Smooth muscle cell of the brain vasculature (primary cell): ENCODE results near the gene PRR22.

Experiments used
- DNase-seq: peaks from one replicate; pipeline ENCODE4 v3.0.0-alpha.2; 2012; ENCODE audit warnings: low read depth, low spot score

The PRR22 gene

DNA sequence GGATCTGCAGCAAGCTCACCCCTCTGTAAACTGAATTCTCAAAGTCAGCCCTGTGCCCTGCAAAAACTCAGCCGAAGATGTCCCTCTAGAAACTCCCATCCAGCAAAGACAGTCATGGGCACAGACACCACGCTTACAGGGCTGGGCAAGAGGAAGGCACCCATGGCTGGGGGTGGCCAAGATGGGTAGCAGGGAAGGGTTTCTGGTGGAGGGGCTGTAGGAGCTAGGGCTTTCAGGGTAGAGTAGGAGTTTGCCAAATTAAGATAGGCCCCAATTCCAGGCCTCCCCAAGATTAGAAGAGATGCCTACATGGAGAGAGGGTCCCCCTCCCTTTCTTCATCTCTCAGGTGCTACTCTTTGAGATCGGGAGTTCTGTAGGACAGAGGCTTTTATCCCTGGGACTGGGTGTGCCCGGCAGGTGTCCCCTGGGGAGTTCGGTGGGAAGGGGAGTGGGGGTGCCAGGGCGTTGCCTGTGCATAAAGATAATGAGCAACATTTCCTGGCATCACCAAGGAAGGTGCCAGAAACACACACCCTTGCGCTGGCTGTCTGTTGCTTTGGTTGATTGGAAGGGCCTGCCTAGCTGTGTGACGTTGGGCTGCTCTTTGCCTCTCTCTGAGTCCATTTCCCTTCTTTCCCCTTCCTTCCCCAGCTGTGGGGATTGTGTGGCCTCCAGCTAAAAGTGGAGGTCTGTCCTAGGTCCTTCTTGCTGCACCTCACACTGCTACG lies 29.7 kb upstream of the PRR22 start:
- DNase-seq: no peak

DNA sequence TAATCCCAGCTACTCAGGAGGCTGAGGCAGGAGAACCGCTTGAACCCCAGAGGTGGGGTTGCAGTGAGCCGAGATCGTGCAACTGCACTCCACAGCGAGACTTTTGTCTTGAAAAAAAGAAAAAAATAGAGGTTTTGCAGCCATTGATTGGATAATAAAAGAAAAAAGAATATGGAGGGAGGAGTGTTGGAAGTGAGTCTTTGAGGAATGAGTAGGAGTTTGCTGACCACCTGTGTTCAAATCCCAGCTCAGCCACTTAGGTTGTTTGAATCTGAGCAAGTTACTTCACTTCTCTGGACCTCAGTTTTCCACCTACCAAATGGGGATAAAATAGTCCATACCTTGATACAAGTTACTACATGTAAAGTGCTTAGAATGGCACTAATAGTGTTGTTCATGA lies 26.6 kb upstream of the PRR22 start:
- DNase-seq: no peak

DNA sequence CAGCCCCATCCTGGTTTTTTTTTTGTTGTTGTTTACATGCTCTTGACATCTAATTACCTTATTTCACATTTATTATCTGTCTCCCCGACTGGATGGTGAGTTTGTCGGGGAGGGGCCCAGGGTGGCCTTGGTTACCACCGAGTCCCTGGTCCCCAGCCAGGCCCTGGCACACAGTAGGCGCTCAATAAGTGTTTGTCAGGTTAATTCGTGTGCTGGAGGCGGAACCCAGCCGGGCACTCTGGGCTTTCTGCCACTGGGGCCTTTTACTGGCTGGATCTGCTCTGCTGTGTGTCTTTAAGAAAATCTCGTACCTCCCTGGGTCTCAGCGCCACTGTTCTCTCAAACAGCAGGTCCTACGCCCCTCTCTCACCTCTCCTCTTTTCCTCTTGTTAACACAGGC lies 24.9 kb upstream of the PRR22 start:
- DNase-seq: no peak

- no peak for DNase-seq
Measured at GRCh38 chr19:5809053-5809452, 24.5 kb upstream of the PRR22 start.

- no peak for DNase-seq
Measured at GRCh38 chr19:5808120-5808816, 23.7 kb upstream of the PRR22 start.

GRCh38 chr19:5806905-5807304 lies 22.4 kb upstream of the PRR22 start:
- no peak for DNase-seq

- DNase-seq: no peak
Measured at GRCh38 chr19:5806133-5806489, 21.6 kb upstream of the PRR22 start.

DNA sequence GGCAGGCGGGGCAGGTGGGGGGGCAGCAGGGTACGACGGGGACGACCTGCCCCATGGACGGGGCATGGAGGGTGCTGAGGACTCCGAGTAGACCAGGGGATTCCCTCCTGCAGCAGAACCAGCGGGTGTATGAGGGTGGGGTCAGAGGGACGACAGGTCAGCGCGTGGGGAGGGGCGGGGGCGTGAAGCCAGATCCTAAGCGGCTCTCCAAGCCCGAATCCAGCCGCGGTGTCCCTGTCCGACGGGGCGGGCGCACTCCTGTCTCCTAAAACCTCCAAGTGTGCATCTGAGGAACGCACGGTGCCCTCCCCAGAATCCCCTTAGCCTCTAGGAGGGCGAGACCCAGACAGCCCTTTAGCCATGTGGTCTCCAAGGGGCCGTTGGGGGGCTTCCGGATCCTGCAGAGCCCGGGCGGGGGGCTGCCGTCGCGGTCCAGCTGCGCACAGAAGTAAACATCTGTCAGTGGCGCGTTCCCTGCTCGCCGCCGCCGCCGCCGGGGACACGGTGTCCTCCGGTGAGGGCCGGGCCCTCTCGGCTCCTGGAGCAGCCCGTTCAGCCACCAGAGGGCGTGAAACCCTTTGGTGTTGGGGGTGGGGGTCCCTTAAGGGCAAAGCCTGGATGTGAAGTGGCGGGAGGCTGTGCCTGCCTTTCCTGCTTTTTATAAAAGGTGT lies 21.1 kb upstream of the PRR22 start:
- DNase-seq: no peak

DNA sequence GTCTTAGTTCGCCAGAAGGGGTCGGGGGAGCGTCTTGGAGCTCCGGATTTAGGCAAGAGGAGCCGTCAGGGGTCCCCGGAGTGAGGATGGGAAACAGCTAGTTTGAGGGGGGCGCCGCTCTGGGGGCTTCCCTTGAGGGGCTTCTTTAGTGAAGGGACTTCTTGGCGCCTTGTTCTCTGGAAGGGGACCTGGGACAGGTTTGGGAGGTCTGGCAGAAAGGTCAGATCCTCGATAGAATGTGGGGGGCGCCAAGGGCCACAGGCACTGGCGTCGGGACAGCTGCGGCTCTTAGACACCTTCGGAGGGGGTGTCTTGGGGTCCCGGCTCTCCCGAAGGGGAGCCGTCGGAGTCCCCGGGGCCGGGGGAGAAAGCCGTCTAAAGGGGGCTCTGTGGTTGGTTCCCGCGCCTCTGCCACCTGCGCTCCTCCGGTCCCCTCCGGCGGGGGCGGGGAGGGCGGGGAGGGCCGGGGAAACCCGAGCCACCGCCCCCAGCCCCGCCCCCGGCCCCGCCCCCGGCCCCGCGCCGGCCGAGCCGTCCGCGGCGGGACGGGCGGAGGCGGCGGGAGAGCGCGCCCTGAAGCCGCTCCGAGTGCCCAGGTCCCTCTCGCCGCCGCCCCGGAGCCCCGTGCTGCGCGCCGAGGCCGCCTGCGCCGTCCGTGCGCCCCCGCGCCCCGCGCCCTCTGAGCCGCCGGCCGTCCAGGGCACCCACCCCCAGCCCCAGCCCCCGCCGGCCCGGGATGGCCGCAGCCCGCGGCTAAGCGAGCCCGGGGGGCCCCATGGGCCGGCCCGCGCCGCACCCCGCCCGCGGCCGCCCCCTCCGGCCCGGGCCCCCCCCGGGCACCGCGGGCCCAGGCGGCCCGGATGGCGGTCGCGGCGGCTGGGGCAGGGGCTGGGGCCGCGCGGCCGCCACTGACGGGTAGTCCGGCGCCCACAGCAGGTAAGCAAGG lies 20.2 kb upstream of the PRR22 start, which contains the start of gene NRTN:
Gene NRTN, plus strand, starts transcription at position 552 of the 946 bp plus-strand sequence. CDS start 19,099 bp downstream, outside the sequence.
- no peak for DNase-seq

DNA sequence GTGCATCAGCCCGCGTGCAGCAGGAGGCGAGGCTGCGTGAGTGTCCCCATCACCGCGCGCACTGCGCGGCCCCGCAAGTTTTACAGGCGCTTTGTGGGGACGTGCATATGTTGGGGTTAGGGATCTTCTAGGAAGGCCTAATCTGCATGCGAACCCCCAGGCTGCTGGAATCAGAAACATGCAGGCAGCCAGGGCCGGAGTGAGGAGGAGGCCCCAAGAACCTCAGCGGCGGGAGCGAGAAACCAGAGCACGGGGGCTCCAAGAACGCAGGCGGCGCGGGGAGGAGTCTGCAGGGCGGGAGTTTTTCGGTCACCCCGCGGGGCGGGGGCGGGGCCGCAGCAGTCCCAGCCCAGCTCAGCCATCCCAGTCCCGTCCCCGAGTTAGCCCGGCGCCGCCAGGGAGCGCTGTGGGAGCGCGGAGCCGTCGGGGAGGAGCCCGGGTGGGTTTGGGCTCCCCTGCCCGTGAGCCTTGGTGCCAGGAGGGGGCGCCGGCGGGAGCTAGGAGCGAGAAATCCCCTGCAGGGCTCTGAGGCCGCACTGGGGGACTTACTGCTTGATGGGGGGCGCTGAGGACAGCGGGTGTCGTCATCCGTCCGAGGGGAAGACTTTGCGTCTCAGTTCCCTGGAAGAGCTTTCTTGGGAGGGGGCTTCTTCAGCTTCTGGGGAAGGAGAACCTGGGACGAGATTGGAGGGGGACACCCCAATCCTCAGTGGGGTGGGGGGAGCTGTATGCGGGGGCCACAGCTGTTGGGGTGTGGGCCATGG lies 19.4 kb upstream of the PRR22 start:
- peak; percentile 56 for DNase-seq

DNA sequence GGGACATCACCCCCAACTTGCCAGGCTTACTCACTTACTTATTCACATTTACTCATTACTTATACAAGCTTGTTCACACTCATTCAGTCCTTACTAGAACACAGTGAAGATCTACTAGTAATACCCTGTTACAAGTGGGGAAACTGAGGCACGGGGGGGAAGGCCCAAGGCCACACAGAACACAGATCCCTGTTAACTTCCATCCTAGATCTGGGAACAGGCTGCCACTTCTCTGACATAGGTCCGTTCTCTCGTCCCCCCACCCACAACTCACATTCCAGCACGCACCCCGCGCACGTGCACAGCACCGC lies 18.9 kb upstream of the PRR22 start:
- no peak for DNase-seq

GRCh38 chr19:5801796-5802619 lies 17.5 kb upstream of the PRR22 start:
- DNase-seq: no peak

GRCh38 chr19:5800361-5801270 lies 16.1 kb upstream of the PRR22 start:
- no peak for DNase-seq

DNA sequence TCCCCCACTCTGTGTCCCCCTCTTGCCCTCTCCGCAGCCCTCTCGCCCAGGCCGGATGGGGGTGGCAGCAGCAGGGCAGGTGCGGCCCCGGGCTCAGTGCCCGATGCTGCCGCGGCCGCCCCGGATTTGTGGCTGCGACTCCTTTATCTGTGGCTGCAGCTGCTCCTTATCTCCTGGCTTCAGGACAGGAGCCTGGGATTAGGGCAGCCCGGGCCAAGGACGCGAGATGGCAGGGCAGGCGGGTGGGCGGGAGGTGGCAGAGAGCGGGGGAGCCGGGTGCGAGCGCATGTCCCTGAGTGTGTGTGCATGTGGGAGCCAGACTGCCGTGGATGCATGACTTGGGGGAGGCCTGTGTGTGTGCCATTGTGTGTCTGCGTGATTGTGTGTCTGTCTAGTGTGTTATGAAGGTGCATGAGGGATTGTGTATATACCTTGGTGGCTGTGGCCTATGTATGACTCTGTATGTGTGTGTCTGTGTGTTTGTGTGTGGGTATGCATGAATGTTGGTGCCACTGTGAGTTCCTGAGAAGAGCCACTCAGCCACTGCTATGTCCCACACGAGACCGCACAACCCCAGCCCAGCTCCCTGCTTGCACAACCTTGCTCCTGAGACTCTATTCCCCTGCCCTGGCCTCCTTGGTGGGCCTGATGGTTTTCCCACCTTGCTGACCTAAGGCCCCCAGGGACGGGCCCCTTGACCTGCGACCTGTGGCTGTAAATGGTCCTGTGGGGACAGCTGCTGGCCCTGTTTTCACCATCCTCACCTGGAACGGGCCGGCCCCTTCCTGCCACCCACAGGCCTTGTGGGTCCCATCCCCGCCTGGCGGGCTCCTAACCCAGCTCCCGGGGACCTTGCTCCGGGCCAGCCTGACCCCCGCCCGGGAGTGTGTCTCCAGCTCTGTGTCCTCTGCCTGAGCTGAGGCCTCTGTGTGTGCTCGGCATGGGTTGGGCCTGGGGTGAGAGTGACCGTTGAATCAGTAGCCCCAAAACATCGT lies 15.0 kb upstream of the PRR22 start:
- no peak for DNase-seq

DNA sequence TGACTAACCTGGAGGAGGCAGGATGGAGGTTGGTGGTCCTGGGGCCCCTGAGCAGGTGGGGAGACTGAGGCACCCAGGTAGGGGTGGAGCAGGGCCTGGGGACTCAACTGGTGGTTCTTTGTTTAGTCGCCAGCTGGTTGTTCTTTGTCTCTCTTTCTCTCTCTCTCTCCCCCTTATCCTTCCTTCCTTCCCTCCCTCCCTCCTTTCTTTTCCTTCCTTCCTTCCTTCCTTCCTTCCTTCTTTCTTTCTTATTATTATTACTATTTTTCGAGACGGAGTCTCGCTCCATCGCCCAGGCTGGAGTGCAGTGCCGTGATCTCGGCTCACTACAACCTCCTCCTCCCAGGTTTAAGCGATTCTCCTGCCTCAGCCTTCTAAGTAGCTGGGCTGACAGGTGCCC lies 13.7 kb upstream of the PRR22 start:
- no peak for DNase-seq

GRCh38 chr19:5795382-5795919 lies 10.9 kb upstream of the PRR22 start:
- no peak for DNase-seq

DNA sequence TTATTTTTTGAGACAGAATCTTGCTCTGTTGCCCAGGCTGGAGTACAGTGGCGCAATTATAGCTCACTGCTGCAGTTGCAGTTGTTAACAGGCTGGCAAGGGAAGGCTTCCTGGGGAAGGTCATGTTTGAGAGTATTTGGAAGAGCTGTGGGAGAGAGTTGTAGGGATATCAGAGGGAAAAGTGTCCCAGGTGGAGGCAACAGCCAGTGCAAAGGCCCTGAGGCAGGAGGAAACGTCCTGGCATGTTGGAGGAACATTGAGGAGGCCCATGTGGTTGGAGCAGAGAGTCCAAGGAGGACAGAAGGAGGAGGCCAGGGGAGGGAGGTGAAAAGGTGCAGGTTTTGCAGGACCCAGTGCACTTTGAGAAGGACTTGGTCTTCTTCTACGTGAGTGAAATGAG lies 8.6 kb upstream of the PRR22 start:
- no peak for DNase-seq

DNA sequence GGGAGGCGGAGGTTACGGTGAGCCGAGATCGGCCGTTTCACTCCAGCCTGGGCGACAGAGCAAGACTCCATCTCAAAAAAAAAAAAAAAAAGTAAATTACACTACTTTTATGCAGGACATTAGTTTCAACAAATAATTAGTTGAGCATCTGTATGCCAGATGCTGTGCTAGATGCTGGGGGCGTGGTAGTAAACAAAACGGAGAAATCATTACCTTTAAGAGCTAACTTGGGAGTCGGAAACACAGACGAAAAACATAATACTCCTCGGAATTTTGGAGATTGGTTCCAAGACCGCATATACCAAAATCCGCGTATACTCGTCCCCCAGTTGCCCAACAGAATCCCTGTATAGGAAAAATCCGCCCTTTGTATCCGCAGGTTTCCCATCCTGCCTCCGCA lies 7.7 kb upstream of the PRR22 start:
- DNase-seq: no peak
